ENCODE measurements around the gene EXOC1L. TPM values are rescaled to one million over a fixed set of nuclear protein-coding genes. Genes with fewer than 3 reads are reported as not detected.
A peak's percentile ranks its signal among the peaks of the same experiment; 100 is the strongest.

The EXOC1L gene
- total RNA-seq, 6 experiments from 2014 or later: not detected

DNA sequence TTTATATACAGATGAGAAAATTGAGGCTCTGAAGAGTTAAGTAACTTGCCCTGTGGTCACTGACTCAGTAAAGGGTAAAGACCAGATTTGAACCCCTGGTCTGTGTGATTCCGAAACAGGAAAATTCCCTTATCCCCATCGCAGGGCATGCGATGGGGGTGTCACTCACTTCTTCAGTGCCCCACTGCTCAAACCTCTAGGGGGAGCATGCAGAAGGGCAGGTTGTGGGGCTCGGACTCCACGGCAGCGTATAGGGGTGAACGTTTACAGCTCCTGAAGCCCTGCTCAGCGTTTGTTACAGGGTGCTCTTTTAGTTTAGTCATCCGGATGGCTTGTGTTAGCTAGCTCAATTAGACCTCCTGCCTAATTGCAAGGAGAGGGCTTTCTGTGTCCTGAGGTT, 30.1 kb downstream of the EXOC1L start:
- Mint-ChIP-seq H3K9me3 (no peaks in the 10 kb centered on the region), H3K36me3 (ENCODE audit: low read depth) (no peaks in the 10 kb centered on the region), H3K4me3 (no peak overlapping the region), H3K4me1 (ENCODE audit: low read depth) (no peaks in the 10 kb centered on the region; the same call in 1 of the 2 replicates), H3K27me3 (ENCODE audit: insufficient read depth) (peaks cover 3% of the 10 kb centered on the region), H3K27ac (no peak overlapping the region)
- DNase-seq: no peak
- TF ChIP-seq, protein P1, sequence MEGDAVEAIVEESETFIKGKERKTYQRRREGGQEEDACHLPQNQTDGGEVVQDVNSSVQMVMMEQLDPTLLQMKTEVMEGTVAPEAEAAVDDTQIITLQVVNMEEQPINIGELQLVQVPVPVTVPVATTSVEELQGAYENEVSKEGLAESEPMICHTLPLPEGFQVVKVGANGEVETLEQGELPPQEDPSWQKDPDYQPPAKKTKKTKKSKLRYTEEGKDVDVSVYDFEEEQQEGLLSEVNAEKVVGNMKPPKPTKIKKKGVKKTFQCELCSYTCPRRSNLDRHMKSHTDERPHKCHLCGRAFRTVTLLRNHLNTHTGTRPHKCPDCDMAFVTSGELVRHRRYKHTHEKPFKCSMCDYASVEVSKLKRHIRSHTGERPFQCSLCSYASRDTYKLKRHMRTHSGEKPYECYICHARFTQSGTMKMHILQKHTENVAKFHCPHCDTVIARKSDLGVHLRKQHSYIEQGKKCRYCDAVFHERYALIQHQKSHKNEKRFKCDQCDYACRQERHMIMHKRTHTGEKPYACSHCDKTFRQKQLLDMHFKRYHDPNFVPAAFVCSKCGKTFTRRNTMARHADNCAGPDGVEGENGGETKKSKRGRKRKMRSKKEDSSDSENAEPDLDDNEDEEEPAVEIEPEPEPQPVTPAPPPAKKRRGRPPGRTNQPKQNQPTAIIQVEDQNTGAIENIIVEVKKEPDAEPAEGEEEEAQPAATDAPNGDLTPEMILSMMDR (IDR thresholded peaks at IDR 0.05): peak; percentile 36

DNA sequence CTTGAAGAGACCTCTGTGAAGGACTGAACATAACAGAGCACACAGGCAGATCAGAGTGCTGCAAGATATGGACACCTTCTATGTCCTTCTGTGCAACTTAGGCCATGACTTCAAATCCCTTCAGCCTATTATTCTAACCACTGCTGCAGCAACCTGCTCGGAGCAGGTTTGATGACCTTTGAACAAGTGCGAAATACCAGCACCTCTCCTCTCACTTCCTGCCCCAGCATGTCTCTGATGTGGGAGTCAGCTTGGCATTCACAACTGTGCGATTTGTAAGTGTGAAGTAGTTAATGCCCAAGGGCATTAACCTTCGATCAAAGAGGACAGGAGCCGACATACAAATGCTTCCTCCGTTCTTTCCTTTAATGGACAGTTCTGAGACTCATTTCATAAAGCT, 32.3 kb downstream of the EXOC1L start:
- Mint-ChIP-seq H3K9me3 (no peaks in the 10 kb centered on the region), H3K36me3 (ENCODE audit: low read depth) (no peaks in the 10 kb centered on the region), H3K4me1 (ENCODE audit: low read depth) (no peaks in the 10 kb centered on the region; the same call in 1 of the 2 replicates), H3K4me3 (no peak overlapping the region), H3K27ac (no peak overlapping the region), H3K27me3 (ENCODE audit: insufficient read depth) (peaks cover 3% of the 10 kb centered on the region)
- TF ChIP-seq, protein P1 (IDR thresholded peaks at IDR 0.05): no peak
- DNase-seq: no peak

GRCh38 chr4:55853484-55854046, 34.0 kb downstream of the EXOC1L start, which contains the start of gene EXOC1:
Gene EXOC1, plus strand, starts transcription at chr4:55853648. Its CDS starts 4,676 bp downstream, at chr4:55858324.
- H3K27ac Mint-ChIP-seq: peak within 1 kb of the TSS; percentile 89
- no peaks in the 10 kb centered on the region; the same call in 1 of the 2 replicates for H3K4me1 Mint-ChIP-seq (ENCODE audit: low read depth)
- no peak within 1 kb of the TSS for H3K4me3 Mint-ChIP-seq
- TF ChIP-seq, protein P1 (IDR thresholded peaks at IDR 0.05): no peak
- H3K27me3 Mint-ChIP-seq (ENCODE audit: insufficient read depth): peaks cover 3% of the 10 kb centered on the region
- no peaks in the 10 kb centered on the region for H3K9me3 Mint-ChIP-seq
- DNase-seq: peak; percentile 96
- H3K36me3 Mint-ChIP-seq (ENCODE audit: low read depth): no peaks in the 10 kb centered on the region

DNA sequence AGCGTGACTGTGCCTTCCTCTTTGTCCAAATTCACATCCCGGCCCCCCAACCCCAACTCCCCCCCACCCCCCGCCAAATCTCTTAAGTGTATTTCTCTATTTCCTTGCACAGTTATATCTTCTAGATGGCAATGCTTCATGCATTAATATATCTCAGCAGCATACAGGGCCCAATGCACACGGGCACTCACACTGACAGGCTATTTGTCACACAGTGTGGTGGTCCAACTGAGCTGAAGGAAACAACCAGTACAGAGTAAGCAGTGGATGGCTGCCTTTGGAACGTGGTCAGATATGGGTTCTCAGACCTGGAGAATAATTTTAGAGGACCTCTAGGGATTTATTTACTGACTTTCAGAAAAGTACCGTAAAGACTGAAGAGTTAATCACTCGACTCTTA, 34.5 kb downstream of the EXOC1L start:
- H3K36me3 Mint-ChIP-seq (ENCODE audit: low read depth): no peaks in the 10 kb centered on the region
- TF ChIP-seq, protein P1 (IDR thresholded peaks at IDR 0.05): no peak
- no peak for DNase-seq
- H3K4me1 Mint-ChIP-seq (ENCODE audit: low read depth): no peaks in the 10 kb centered on the region; the same call in 1 of the 2 replicates
- H3K4me3 Mint-ChIP-seq: no peak overlapping the region
- no peaks in the 10 kb centered on the region for H3K9me3 Mint-ChIP-seq
- peak overlapping the region; percentile 89 for H3K27ac Mint-ChIP-seq
- H3K27me3 Mint-ChIP-seq (ENCODE audit: insufficient read depth): peaks cover 3% of the 10 kb centered on the region

- TF ChIP-seq, protein P1 (IDR thresholded peaks at IDR 0.05): peak; percentile 15; the same call in 1 of the 2 replicates
- H3K27ac Mint-ChIP-seq: no peak overlapping the region
- no peaks in the 10 kb centered on the region for H3K9me3 Mint-ChIP-seq
- peaks cover 6% of the 10 kb centered on the region for H3K4me1 Mint-ChIP-seq (ENCODE audit: low read depth)
- H3K36me3 Mint-ChIP-seq (ENCODE audit: low read depth): peaks cover 9% of the 10 kb centered on the region; the same call in 1 of the 2 replicates
- H3K4me3 Mint-ChIP-seq: no peak overlapping the region
- no peak for DNase-seq
- H3K27me3 Mint-ChIP-seq (ENCODE audit: insufficient read depth): no peaks in the 10 kb centered on the region
These were observed 38.0 kb downstream of the EXOC1L start for GRCh38 chr4:55857586-55857985.
